Stimulated activated CD4-positive, alpha-beta T cell treated with anti-CD3 and anti-CD28 coated beads, TNF-alpha, amount 100 ng/mL, for 4 hours (primary cell): ENCODE measurements around the gene UPK3B.
"Not testable (repeated sequence)": the region's sequence is repeated elsewhere in the genome, so short reads cannot be mapped to it uniquely, and the experiment has no call there.

Experiments
- DNase-seq, 3 experiments: peaks; one replicate each; pipeline ENCODE4 v3.0.0-alpha.2; 2020; ENCODE audit warnings: low read depth in 3 of 3

UPK3B gene

DNA sequence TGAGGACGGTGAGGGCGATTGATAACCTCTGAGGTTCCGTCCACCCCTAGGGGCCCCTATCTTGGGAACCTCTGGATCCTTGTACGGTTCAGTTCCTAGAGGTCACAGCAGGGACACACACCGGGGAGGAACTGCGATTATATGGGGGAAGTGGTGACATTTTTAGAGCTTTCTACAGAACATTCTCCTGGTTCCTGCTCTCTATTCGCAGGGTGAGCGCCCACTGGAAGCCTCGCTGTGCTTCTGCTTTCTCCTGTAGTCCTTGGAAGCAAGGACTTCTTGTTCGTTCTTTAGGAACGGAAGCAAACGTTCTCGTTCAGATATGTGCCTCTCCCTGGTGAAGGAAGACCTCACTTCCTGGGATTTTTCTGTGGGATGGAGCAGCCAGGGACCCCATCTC is 22.4 kb upstream of the UPK3B start:
- not testable (repeated sequence) for DNase-seq

DNA sequence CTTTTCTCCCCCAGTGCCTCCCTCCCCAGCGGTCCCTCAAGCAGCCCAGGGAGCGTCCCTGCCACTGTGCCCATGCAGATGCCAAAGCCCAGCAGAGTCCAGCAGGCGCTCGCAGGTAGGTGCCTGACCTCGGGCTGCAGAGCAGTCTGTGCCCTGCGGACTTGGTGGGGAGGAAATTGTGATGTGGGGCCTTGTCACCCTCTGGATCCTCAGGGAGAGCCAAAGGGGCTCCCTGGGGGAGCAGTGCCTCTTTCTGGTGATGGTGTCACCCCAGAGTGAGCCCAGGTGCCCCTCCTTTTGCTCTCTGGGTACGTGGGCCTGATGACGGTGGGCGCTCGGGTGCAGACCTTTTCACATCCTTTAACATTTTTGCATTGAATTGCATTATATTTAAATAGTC is 18.2 kb upstream of the UPK3B start:
- DNase-seq, result not testable (repeated sequence)

DNA sequence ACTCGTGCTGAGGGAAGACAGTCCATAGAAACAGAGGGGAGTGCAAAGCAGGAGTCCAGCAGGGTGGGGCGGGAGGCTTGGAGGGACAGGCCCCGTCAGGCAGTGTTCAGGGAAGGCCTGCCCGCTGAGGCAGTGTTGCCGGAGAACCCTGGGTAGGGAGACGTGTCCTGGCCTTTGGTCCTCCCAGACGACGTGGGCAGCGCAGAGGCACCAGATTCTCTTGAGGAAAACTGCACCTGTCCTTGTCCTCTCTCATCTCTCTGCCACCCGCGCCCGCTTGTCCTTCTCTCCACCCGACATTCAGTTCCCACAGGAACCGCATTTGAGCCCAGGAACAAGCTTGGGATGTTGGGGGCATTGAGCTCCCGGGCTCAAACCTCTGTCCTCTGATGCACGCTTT is 14.6 kb upstream of the UPK3B start:
- not testable (repeated sequence) for DNase-seq

DNA sequence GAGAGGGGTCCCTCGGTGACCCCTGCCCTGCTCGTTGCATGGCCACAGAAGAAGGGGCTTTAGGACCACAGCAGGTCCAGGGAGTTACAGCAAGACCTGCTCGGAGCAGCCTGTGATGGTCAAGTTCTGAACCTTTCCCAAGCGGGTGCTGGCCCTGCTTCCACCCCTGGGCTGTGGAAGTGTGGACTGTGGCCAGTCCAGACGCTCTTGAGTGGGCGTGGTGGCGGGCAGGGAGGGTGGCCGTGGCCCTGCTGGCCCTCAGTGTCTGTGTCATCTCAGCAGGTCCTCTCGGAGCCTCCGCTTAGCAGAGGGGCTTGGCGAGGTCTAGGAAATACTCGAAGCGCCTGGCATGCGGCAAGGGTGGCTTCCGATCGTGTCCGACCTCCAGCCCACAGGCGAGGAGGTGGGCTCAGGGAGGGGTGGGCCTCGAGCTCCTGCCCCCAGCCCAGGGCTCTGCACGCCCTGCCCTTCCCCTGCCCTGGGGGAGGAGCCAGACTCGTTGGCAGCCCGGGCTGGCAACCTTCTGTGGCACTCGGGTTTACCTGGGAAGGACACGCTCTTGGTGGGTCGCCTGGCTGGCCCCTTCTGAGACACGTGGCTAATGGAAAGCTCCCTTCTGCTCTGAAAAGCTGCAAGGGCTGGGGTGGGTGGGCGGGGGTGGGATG is 12.3 kb upstream of the UPK3B start:
- not testable (repeated sequence) for DNase-seq

DNA sequence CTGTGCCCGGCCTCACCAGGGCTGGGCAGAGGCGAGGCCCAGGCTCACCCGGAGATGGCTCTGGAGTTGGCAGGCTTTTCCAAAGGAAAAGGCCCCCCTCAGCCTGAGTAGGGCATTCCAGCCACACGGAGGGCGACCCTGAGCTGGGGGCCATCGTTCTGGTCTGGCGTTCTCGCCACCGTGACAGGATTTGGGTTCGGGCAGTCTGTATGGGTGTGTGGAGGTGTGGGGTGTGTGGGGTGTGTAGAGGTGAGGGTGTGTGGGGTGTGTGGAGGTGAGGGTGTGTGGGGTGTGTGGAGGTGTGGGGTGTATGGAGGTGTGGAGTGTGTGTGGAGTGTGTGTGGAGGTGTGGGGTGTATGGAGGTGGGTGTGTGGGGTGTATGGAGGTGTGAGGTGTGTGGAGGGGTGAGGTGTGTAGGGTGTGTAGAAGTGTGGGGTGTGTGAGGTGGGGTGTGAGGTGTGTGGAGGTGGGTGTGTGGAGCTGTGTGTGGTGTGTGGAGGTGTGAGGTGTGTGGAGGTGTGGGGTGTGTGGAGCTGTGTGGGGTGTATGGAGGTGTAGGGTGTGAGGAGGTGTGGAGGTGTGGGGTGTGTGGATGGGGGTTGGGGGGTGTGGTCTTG is 11.7 kb upstream of the UPK3B start:
- DNase-seq, result not testable (repeated sequence)

DNA sequence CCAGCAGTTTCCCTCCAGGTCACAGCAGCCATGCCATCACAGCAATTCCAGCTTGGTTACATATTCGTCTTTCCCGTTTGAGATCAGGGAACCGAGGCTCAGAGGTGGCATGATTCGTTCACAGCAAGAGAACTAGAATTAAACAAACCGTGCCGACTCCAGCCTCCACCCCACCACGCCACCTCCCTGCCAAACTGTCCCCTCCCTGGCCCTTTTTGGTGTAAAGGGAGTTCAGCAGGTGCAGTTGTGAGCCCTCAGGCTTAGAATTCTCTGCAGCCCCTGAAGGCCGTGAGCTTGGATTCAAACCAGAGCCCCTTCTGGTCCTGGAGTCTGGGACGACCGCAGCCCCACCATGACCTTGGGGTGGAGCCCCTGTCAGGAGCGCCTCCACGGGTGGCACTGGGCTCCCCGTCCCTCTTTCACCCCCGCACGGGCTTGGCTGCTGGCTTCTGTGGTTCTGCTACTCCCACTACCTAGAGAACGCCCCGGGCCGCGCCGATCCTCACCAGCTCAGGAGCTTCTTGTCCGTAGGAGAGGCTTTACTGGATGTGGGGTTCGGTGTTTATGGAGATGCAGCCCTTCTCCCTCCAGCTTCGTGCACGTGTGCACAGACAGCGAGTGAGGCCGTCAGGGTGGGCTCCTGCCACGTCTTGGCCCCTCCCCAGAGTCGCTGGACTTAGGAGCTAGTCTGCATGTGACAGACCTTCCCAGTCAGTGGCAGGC is 11.0 kb upstream of the UPK3B start:
- not testable (repeated sequence) for DNase-seq

DNA sequence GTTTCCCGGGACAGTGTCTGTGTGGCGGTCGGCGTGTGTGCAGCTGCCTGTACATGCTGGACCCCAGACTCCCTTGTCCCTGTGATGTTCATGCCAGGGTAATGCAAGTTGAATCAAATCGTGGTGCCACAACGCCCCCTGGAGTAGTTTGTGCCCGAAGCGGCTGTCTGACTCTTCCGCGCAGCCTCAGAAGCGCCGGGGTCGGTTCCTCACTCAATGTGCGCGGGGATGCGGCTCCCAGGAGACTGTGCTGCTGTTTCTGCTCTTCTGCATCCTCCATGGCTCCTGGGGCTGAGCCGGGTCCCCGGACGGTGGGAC is 10.5 kb upstream of the UPK3B start:
- not testable (repeated sequence) for DNase-seq

DNA sequence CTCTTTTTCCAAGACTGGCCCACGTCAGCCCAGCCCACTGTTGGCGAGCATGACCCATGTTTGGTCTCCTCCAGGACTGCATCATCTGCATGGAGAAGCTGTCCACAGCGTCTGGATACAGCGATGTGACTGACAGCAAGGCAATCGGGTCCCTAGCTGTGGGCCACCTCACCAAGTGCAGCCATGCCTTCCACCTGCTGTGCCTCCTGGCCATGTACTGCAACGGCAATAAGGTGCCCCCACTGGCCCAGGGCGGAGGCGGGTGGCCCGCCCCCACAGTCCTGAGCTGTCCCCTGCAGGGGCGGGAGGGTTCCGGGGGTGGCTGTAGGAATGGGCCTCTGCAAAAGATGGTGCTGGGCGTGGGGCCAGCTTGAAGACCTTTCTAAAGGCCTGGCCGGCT is 8.1 kb upstream of the UPK3B start:
- not testable (repeated sequence) for DNase-seq

DNA sequence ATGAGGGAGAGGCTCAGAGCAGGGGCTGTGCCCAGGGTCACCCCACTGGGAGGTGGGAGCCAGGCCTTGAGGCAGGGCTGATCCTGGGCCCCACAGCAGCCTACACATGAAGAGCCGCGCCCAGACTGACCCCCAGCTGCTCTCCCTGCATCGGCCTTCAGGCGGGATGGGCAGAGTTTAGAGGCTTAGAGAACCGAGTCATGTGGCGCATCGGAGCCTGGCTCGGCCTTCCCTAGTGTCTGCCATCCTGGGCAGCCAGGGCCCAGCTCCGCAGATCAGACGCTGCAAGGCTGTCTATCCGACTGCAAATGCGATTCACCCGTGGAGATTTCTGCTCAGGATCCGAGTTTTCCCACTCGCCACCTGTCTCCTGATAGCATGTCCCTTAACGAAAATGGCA is 7.5 kb upstream of the UPK3B start:
- DNase-seq, result not testable (repeated sequence)

DNA sequence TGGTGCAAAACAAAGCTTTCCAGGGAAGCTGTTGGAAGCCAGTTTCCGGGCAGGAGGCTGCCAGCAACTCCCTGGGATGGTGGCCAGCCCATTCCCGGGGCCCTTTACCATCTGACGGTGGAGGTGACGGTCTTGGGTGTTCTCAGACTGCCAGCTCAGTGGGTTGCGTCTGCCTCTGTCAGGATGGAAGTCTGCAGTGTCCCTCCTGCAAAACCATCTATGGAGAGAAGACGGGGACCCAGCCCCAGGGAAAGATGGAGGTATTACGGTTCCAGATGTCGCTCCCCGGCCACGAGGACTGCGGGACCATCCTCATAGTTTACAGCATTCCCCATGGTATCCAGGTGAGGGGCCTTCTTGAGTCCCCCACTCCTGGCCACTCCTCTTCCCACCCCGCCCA is 7.1 kb upstream of the UPK3B start:
- DNase-seq, result not testable (repeated sequence)

DNA sequence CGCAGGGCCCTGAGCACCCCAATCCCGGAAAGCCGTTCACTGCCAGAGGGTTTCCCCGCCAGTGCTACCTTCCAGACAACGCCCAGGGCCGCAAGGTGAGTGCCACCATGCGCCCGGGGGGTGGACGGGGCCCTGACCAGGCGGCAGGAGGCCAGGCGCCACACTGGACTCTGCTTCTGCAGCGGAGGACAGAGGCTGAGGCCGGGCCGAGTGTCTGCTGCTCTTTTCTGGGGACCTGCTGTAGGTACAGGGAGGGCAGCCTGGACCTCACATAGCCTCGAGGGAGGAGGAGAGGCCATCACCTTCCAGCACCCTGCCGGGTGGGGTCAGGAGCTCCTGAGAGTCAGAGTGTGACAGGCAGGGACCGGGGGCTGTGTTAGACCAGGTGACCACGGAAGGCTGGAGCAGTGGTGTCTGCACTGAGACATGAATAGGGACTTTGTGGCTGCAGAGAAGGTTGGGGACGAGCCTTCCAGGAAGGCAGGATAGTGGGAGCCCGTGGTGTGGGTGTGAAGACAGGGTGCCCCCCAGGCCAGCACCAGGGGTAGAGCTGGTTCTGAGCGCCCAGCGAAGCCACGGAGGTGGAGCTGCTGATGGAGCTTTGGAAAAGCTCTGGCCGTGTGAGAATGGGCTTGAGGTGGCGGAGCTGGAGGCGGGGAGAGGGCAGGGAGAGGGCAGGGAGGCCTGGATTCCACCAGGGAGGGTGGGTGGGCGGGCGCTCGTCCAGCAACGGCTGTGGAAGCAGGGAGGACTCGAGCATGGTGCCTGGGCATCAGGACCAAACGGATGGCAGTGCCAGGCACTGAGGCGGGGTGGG is 5.8 kb upstream of the UPK3B start:
- not testable (repeated sequence) for DNase-seq

DNA sequence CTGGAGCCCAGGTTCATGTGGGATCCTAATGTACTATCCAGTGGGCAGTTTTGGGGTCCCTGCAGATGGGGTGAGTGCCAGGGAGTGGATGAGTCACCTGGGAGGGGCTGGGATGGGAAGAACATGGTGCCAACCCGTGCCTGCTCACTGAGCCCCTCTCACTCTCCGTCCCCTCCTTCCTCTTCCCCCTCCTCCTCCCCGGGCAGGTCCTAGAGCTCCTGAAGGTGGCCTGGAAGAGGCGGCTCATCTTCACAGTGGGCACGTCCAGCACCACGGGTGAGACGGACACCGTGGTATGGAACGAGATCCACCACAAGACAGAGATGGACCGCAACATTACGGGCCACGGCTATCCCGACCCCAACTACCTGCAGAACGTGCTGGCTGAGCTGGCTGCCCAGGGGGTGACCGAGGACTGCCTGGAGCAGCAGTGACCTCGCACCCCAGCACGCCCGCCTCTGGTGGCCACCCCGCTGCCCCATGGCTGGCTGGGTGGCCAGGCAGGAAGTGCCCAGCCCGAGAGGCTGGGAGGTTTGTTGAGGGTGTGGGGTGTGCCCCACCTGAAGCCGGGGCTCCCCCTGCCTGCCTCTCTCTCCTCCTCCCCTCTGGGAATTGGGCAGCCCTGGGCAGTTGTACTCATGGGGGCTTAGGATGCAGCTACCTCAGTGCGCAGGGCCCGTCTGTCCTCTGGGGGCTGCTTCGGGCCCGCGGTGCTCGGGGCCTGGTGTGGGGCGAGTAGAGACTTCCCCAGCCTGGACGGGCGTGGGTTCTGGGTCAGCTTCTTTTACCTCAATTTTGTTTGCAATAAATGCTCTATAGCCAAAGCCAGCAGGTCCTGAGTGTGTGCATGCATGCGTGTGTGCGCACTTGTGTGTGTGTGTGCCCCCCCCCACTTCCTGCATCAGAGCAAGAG is 4.9 kb upstream of the UPK3B start:
- DNase-seq, result no peak

DNA sequence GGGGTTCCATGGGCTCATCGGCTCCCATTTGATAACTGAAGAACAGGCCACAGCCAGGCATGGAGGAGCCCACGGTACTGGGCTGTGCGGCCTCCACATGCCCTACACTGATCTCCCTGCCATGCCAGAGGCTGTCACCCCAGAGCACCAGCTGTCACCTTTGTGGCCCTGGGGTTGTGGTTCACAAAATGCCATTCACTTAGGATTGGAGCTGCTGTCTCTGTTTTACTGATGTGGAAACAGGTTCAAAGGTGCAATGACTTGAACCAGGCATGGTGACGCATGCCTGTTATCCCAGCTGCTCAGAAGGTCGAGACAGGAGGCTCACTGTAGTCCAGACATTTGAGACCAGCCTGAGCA is 4.3 kb upstream of the UPK3B start:
- no peak for DNase-seq

DNA sequence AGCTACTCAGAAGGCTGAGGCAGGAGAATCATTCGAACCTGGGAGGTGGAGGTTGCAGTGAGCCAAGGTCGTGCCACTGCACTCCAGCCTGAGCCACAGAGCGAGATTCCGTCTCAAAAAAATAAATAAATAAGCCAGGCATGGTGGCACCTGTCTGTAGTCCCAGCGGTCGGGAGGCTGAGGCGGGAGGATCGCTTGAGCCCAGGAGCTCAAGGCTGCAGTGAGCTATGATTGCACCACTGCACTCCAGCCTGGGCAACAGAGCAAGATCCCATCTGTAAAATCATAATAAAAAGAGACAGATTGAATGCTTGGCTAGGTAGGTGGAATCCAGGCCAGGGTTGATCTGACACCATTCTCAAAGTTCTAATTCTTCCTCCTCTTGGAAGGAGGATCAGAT is 3.7 kb upstream of the UPK3B start:
- not testable (repeated sequence) for DNase-seq

DNA sequence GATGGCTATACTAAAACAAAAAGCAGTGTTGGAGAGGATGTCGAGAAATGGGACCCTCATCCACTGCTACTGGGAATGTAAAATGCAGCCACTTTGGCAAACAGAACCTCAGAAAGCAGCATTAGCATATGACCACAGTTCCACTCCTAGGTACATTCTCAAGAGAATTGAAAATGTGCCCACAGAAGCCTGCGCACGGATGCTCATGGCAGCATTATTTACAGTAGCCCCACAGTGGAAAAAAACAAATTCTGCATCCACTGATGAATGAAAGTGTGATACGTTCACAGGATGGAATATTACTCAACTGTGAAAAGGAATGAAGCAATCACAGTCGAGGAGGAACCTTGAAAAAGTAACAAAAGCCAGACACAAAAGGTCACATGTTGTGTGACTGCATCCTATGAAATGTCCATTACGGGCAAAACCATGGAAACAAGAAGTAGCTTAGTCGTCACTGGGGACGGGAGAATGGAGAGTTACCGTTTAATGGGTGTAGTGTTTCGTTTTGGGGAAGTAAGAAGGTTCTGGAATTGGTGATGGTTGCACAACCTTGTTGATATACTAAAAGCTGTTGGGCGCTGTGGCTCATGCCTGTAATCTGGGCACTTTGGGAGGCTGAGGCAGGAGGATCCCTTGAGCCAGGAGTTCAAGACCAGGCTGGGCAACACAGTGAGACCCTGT is 2.5 kb upstream of the UPK3B start:
- DNase-seq, result no peak

DNA sequence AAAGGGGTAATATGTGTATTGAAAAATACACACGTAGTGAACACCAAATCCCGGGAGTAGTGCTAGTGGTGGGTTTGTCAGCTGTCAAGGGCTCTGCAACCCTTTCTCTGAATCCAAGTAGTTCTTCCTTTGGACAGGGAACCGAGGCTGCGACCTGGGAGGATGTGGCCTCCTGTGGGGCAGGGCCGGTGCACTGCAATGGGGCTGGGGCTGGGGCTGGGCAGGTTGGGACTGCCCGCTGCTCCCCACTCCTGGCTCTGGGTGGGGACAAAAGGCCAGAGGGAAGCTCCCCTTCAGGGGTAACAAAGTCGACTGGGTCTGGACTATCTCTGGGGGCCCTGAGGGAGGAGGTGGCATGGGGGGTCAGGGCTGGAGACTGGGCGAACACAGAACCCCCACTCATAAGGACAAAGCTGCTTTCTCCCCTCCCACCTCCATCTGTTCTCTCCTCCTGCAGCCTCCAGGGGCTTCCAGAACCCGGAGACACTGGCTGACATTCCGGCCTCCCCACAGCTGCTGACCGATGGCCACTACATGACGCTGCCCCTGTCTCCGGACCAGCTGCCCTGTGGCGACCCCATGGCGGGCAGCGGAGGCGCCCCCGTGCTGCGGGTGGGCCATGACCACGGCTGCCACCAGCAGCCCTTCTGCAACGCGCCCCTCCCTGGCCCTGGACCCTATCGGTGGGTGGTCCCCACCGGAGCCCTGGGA is 1.0 kb downstream of the UPK3B start:
- not testable (repeated sequence) for DNase-seq

DNA sequence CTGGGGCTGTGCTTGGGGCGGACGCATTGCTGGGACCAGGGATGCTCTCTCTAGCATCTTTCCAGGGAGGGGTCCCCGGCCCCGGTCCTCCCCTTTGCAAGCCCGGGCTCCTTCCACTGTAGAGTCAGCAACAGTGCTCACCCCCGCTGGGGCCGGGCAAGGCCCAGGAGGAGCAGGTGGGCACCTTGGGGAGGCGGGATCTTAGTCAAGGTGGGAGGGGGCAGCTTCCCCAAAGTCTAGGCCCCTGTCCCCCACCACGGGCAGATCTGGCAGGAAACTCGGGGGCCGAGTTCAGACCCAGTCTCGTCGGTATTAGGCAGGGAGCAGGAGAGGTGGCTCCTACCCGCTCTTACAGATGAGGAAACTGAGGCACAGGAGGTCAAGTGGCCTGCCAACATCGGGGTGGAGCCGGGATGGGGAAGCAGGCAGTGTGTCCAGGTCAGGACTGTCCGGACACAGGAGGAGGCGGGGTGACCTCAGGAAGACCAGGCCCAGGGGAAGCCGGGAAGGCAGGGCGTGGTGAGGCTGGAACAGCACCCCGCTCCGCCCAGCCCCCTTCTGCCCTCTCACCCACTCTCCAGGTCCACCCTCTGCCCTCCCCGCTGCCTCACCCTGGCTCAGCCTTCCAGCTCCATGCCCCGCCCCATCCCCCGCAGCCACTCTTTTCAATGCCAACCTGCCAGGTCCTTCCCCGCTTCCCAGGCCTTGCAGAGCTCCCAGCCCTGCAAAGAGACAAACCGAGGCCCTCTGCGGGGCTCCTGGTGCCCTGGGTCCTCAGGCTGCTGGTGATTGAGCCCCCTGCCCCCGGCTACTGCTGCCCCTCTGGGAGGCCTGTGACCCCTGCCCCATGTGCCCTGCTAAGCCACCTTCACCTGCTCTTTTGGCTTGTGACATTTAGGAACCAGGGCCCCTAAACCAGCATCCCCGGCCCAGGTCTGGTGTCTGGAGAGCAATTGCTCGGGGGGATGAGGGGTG is 1.8 kb downstream of the UPK3B start:
- DNase-seq, result not testable (repeated sequence)

DNA sequence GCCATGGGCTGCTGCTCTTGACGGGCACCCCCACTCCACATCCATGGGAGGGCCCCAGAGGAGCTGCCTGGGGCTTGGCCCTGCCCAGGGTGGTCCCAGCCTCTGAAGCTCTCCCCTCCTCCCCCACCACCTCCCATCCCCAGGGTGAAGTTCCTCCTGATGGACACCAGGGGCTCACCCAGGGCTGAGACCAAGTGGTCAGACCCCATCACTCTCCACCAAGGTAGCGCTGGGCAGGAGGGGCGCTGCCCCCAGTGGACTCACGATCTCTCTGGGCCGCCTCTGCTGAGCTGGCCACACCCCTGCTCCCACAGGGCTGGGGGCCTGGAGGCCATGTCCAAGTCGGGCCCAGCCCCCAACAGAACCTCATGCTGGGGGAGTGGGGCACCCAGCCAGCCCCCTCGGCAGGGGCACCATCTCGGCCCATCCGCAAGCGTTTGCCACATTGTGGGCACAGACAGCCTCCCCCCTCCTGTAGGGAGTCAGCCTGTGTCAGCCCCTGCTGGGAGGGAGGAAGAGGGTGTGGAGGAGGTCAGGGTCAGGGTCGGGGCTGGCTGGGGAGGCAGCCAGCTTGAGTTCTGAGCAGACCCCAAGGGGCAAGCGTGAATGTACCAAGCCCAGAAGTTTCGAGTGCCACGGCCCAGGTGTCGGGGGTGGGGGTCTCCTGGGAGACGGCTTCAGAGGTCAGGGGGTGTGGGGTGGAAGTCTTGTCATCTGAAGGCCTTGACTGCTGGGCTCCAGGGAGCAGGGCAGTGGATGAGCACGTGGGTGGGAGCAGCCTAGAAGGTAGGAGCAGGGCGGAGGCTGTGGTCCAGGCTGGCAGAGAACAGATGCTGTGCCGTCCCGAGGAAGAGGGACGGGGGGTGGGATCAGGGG is 2.8 kb downstream of the UPK3B start:
- no peak for DNase-seq
